H1 (cell line): ENCODE data around the gene HABP4. TPM values are rescaled to one million over a fixed set of nuclear protein-coding genes. Genes with fewer than 3 reads are reported as not detected.

ENCODE experiments used
- CTCF ChIA-PET: fragments of 300-600 bp; sonication (Branson Sonifier 250); formaldehyde crosslinking; loops from one replicate; lab custom pipeline; 2021; ENCODE audit not compliant: partially characterized antibody; lab: Charles Lee
- POLR2A ChIA-PET: fragments of 300-600 bp; sonication (Branson Sonifier 250); formaldehyde crosslinking; loops from one replicate; lab custom pipeline; 2021; ENCODE audit warnings: inconsistent platforms; ENCODE audit not compliant: partially characterized antibody; lab: Charles Lee
- DNase-seq, 2 experiments: peaks; one replicate each; pipeline versions ENCODE4 v3.0.0 to v3.0.0-alpha.2; 2010 to 2022; ENCODE audit warnings: low spot score in 2 of 2, low read depth in 1 of 2, mixed read lengths in 1 of 2
- FAIRE-seq: peaks from 2 replicates; lab custom pipeline; 2011; peaks lifted over from hg19 to GRCh38; lab: Jason Lieb, UNC
- H2AFZ ChIP-seq: 2 replicates; pipeline ENCODE4 v1.8.1; 2012; ENCODE audit warnings: low read length, inconsistent platforms
- H2AK5ac ChIP-seq: 2 replicates; pipeline ENCODE4 v1.6.1; 2013; ENCODE audit warnings: low read depth, low read length
- H2BK120ac ChIP-seq: replicated peaks from 2 replicates; pipeline ENCODE3; 2013; ENCODE audit warnings: low read depth, low read length, inconsistent platforms
- H2BK12ac ChIP-seq: 2 replicates; pipeline ENCODE4 v1.6.1; 2013; ENCODE audit warnings: low read depth, low read length
- H2BK15ac ChIP-seq: 2 replicates; pipeline ENCODE4 v1.6.1; 2013; ENCODE audit warnings: low read length
- H2BK20ac ChIP-seq: 2 replicates; pipeline ENCODE4 v1.6.1; 2013; ENCODE audit warnings: low read length
- H2BK5ac ChIP-seq: 2 replicates; pipeline ENCODE4 v1.6.1; 2013; ENCODE audit warnings: low read depth, low read length
- H3K14ac ChIP-seq: 2 replicates; pipeline ENCODE4 v1.6.1; 2013; ENCODE audit warnings: inconsistent platforms; ENCODE audit not compliant: insufficient read length
- H3K18ac ChIP-seq: 2 replicates; pipeline ENCODE4 v1.6.1; 2013; ENCODE audit warnings: low read length; ENCODE audit errors: extremely low read depth
- H3K23ac ChIP-seq: 2 replicates; pipeline ENCODE4 v1.6.1; 2013; ENCODE audit warnings: inconsistent platforms; ENCODE audit not compliant: insufficient read length
- H3K23me2 ChIP-seq: 2 replicates; pipeline ENCODE4 v1.6.1; 2013; ENCODE audit warnings: low read depth, low read length
- H3K27ac ChIP-seq: 2 replicates; pipeline ENCODE4 v1.6.1; 2011; ENCODE audit warnings: low read depth, low read length, inconsistent platforms
- H3K27me3 ChIP-seq, 4 experiments: replicated peaks in 1 of 4; 1 replicate in 1 of 4; 2 replicates in 3 of 4; pipeline versions ENCODE4 v1.6.1 to v1.8.1; 2011 to 2013; ENCODE audit warnings: low read length in 3 of 4, mild to moderate bottlenecking in 3 of 4, inconsistent platforms in 2 of 4, mixed read lengths in 2 of 4, moderate library complexity in 1 of 4; ENCODE audit not compliant: control insufficient read depth in 3 of 4, insufficient read depth in 3 of 4; ENCODE audit errors: extremely low read depth in 1 of 4
- H3K36me3 ChIP-seq, 4 experiments: 2 replicates each; pipeline versions ENCODE4 v1.6.1 to v1.8.1; 2011 to 2013; ENCODE audit warnings: mild to moderate bottlenecking in 4 of 4, low read length in 3 of 4, moderate library complexity in 2 of 4, control low read depth in 1 of 4, inconsistent platforms in 1 of 4; ENCODE audit not compliant: insufficient read depth in 4 of 4, control insufficient read depth in 2 of 4
- H3K4ac ChIP-seq: replicated peaks from 2 replicates; pipeline ENCODE3; 2013; ENCODE audit warnings: low read length, low read depth, mixed read lengths, inconsistent platforms; ENCODE audit not compliant: insufficient read length
- H3K4me1 ChIP-seq, 4 experiments: replicated peaks in 1 of 4; 1 replicate in 1 of 4; 2 replicates in 3 of 4; pipeline versions ENCODE4 v1.6.1 to v1.8.1; 2011 to 2013; ENCODE audit warnings: low read length in 3 of 4, inconsistent platforms in 2 of 4, mixed read lengths in 1 of 4; ENCODE audit not compliant: insufficient read depth in 4 of 4, control insufficient read depth in 3 of 4
- H3K4me2 ChIP-seq, 2 experiments: 2 replicates each; pipeline versions ENCODE4 v1.6.1 to v1.8.1; 2011 to 2013; ENCODE audit warnings: low read depth in 2 of 2, low read length in 2 of 2, control low read depth in 1 of 2, inconsistent platforms in 1 of 2, mild to moderate bottlenecking in 1 of 2; ENCODE audit not compliant: insufficient read depth in 1 of 2
- H3K4me3 ChIP-seq, 4 experiments: fragments of 200-600, 300-600 bp in 1 of 4; sonication (generic), shearing (Covaris generic), sonication (Bioruptor Twin) in 1 of 4; 2 replicates each; pipeline versions ENCODE4 v1.5.1 to v1.8.1; 2011 to 2016; ENCODE audit warnings: low read length in 4 of 4, low read depth in 3 of 4, control low read depth in 2 of 4, inconsistent platforms in 2 of 4, mild to moderate bottlenecking in 2 of 4, mixed read lengths in 1 of 4, moderate library complexity in 1 of 4; ENCODE audit not compliant: insufficient read depth in 2 of 4; ENCODE audit errors: extremely low read depth in 1 of 4
- H3K56ac ChIP-seq: replicated peaks from 2 replicates; pipeline ENCODE3; 2013; ENCODE audit warnings: low read depth, mild to moderate bottlenecking, mixed read lengths, low read length, inconsistent platforms; ENCODE audit not compliant: insufficient read length
- H3K79me1 ChIP-seq: 2 replicates; pipeline ENCODE4 v1.6.1; 2013; ENCODE audit warnings: low read depth, low read length, control low read depth
- H3K79me2 ChIP-seq, 2 experiments: 2 replicates each; pipeline versions ENCODE4 v1.6.1 to v1.8.1; 2012 to 2013; ENCODE audit warnings: low read length in 2 of 2, mild to moderate bottlenecking in 2 of 2, inconsistent platforms in 1 of 2; ENCODE audit not compliant: insufficient read depth in 2 of 2, control insufficient read depth in 1 of 2
- H3K9ac ChIP-seq, 4 experiments: replicated peaks in 1 of 4; 1 replicate in 1 of 4; 2 replicates in 3 of 4; pipeline versions ENCODE4 v1.6.1 to v1.8.1; 2011 to 2013; ENCODE audit warnings: low read depth in 3 of 4, low read length in 3 of 4, control low read depth in 2 of 4, mild to moderate bottlenecking in 2 of 4, moderate library complexity in 2 of 4, inconsistent platforms in 1 of 4; ENCODE audit errors: extremely low read depth in 1 of 4
- H3K9me3 ChIP-seq, 2 experiments: 2 replicates each; pipeline versions ENCODE4 v1.6.1 to v1.8.1; 2012 to 2013; ENCODE audit warnings: mild to moderate bottlenecking in 2 of 2, moderate library complexity in 2 of 2, control low read depth in 1 of 2, inconsistent platforms in 1 of 2, low read depth in 1 of 2, low read length in 1 of 2, mixed read lengths in 1 of 2; ENCODE audit not compliant: insufficient read depth in 2 of 2
- H4K20me1 ChIP-seq, 2 experiments: replicated peaks in 1 of 2; 2 replicates each; pipeline versions ENCODE3 to v1.8.1; 2011 to 2013; ENCODE audit warnings: inconsistent platforms in 2 of 2, low read length in 2 of 2, mild to moderate bottlenecking in 1 of 2; ENCODE audit not compliant: insufficient read depth in 2 of 2, control insufficient read depth in 1 of 2
- H4K5ac ChIP-seq: 2 replicates; pipeline ENCODE4 v1.6.1; 2013; ENCODE audit warnings: low read length, low read depth, mixed read lengths, inconsistent platforms; ENCODE audit not compliant: insufficient read length
- H4K8ac ChIP-seq: 2 replicates; pipeline ENCODE4 v1.8.0; 2013; ENCODE audit warnings: mild to moderate bottlenecking, moderate library complexity, low read length, inconsistent platforms; ENCODE audit not compliant: insufficient read depth; ENCODE audit errors: extremely low read depth
- H4K91ac ChIP-seq: replicated peaks from 2 replicates; pipeline ENCODE3; 2013; ENCODE audit warnings: low read length, mixed read lengths, inconsistent platforms; ENCODE audit not compliant: insufficient read length
- BRCA1 ChIP-seq: IDR thresholded peaks from 2 replicates; pipeline ENCODE4 v1.6.1; 2012; ENCODE audit warnings: low read depth, low read length, improper control_type of control experiment
- CEBPB ChIP-seq: IDR thresholded peaks from 2 replicates; pipeline ENCODE4 v1.6.1; 2012; ENCODE audit warnings: low read depth, low read length
- CREB1 ChIP-seq: IDR thresholded peaks from 2 replicates; pipeline ENCODE4 v1.6.1; 2012; ENCODE audit warnings: inconsistent platforms
- GTF2F1 ChIP-seq: IDR thresholded peaks from 2 replicates; pipeline ENCODE4 v1.6.1; 2012; ENCODE audit warnings: low read depth, low read length, improper control_type of control experiment, borderline replicate concordance
- KDM1A ChIP-seq: fragments of 200-600, 300-600 bp; sonication (generic); IDR thresholded peaks from 2 replicates; pipeline ENCODE4 v1.7.1; 2016; ENCODE audit warnings: mild to moderate bottlenecking, low read length, borderline replicate concordance
- POLR2AphosphoS5 ChIP-seq: IDR thresholded peaks from 2 replicates; pipeline ENCODE4 v1.6.1; 2011; ENCODE audit warnings: low read depth, low read length
- SIX5 ChIP-seq: IDR thresholded peaks from 2 replicates; pipeline ENCODE4 v1.6.1; 2011; ENCODE audit warnings: mild to moderate bottlenecking, low read depth, low read length
- SRF ChIP-seq: IDR thresholded peaks from 2 replicates; pipeline ENCODE4 v1.6.1; 2011; ENCODE audit warnings: mild to moderate bottlenecking, low read depth, low read length, moderate library complexity
- TAF1 ChIP-seq: IDR thresholded peaks from 2 replicates; pipeline ENCODE4 v1.6.1; 2011; ENCODE audit warnings: mild to moderate bottlenecking, low read depth, low read length
- TCF12 ChIP-seq: IDR thresholded peaks from 2 replicates; pipeline ENCODE4 v1.6.1; 2011; ENCODE audit warnings: low read depth, mild to moderate bottlenecking, low read length
- YY1 ChIP-seq: IDR thresholded peaks from 2 replicates; pipeline ENCODE4 v1.6.1; 2011; ENCODE audit warnings: low read depth, mild to moderate bottlenecking, low read length
- WGBS, 2 experiments: shearing (Covaris generic) in 1 of 2; methylation state at CpG; one replicate each; pipeline versions ENCODE4 v1.1.6 to v1.1.7; 2013 to 2015; ENCODE audit warnings: low lambda C conversion rate in 2 of 2, mixed read lengths in 2 of 2, inconsistent platforms in 1 of 2, low coverage in 1 of 2, missing lambda C conversion rate in 1 of 2; ENCODE audit not compliant: insufficient replicate concordance in 2 of 2, insufficient coverage in 1 of 2, insufficient read length in 1 of 2; ENCODE audit errors: extremely low coverage in 1 of 2, missing lambda C conversion rate in 1 of 2; 5-methylcytosine and 5-hydroxymethylcytosine counted together
- polyA plus RNA-seq, 7 experiments: library from polyadenylated mRNA; depleted of rRNA in 3 of 7; stranded (reverse) in 5 of 7; unstranded in 2 of 7; fragments of >200 nt in 5 of 7; fragments of 200-250 nt in 2 of 7; gene quantifications; 1 replicate in 5 of 7; 2 replicates in 1 of 7; 4 replicates in 1 of 7; pipeline versions ENCODE4 v1.2.1 to v1.2.3, GENCODE V29; 2011 to 2013; ENCODE audit warnings: missing spikeins in 2 of 7, mixed read lengths in 2 of 7
- total RNA-seq: library from RNA; stranded (reverse); fragmentation: NEBNext Ultra II Directional; extraction: Animal tissue kit (Norgen Biotek cat#: 25700); gene quantifications from 2 replicates; pipeline ENCODE4 v1.2.1, GENCODE V29; 2021

The HABP4 gene
- total and polyA plus RNA-seq, 2 of the 8 experiments (the other 6 are each of a cell fraction or from before 2014, with no cell fraction given), result 3.3 to 11.2 TPM

- no peak overlapping the region for H3K27ac ChIP-seq
- H2BK5ac ChIP-seq, result no peak overlapping the region
- no peak overlapping the region for H3K14ac ChIP-seq
- H4K20me1 ChIP-seq, result peaks cover 0 to 4% of the 10 kb centered on the region in 2 experiments
- H3K4me3 ChIP-seq, result no peak overlapping the region
- no peak overlapping the region for H2BK15ac ChIP-seq
- DNase-seq (no peak), FAIRE-seq (no peak)
- no peak overlapping the region for H3K4me2 ChIP-seq
- H2BK120ac ChIP-seq, result no peak overlapping the region
- no peak overlapping the region for H3K56ac ChIP-seq
- POLR2A ChIA-PET, result no interaction called here
- no peak overlapping the region for H2AK5ac ChIP-seq
- no peaks in the 10 kb centered on the region for H3K79me2 ChIP-seq
- H3K4ac ChIP-seq, result no peak overlapping the region
- CTCF ChIA-PET, result no interaction called here
- no peaks in the 10 kb centered on the region for H3K27me3 ChIP-seq
- H3K9ac ChIP-seq, result no peak overlapping the region
- 87% methylated on average over 3 of the region's 3 CpGs; no CpG with 5 or more reads in 1 of the 2 experiments for WGBS, 2 experiments
- peaks cover 0 to 12% (median 2%) of the 10 kb centered on the region in 4 experiments; a peak in 3 of 8 replicates for H3K36me3 ChIP-seq
- no peaks in the 10 kb centered on the region for H3K79me1 ChIP-seq
- no peak overlapping the region for H4K8ac ChIP-seq
- H3K4me1 ChIP-seq, result no peaks in the 10 kb centered on the region
- no peak overlapping the region for H2AFZ ChIP-seq
- H3K9me3 ChIP-seq, result no peaks in the 10 kb centered on the region
- no peak overlapping the region for H3K23ac ChIP-seq
- no peak overlapping the region for H4K91ac ChIP-seq
- no peaks in the 10 kb centered on the region for H3K23me2 ChIP-seq
- TF ChIP-seq SIX5 (no peak), KDM1A (no peak), YY1 (no peak), SRF (no peak), TAF1 (no peak), CREB1 (no peak), GTF2F1 (no peak), CEBPB (no peak), BRCA1 (no peak), TCF12 (no peak), POLR2AphosphoS5 (no peak)
- no peak overlapping the region for H2BK20ac ChIP-seq
- no peak overlapping the region for H3K18ac ChIP-seq
- H4K5ac ChIP-seq, result no peak overlapping the region
- no peak overlapping the region for H2BK12ac ChIP-seq
These were observed 30.8 kb downstream of the HABP4 start for GRCh38 chr9:96480736-96481135.
